Measurements from ENCODE around the gene NANOG.
"Not testable (repeated sequence)": the region's sequence is repeated elsewhere in the genome, so short reads cannot be mapped to it uniquely, and the experiment has no call there.

DNA sequence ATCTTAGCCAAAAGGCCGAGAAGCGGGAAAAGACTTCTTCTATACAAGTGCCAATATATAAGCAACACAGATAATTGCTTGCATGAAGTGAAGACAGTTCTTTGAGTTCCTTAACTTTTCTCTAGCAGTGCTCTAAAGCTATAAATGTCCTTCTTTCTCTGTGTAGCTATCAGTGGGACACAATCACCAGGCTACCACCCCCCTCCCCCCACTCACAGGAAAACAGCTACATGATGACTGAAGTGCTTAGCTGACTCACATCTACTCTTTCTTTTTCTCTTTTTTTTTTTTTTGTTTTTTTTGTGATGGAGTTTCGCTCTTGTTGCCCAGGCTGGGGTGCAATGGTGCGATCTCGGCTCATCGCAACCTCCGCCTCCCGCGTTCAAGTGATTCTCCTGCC lies 53.2 kb downstream of the NANOG start:
- TF ChIP-seq, protein P1, sequence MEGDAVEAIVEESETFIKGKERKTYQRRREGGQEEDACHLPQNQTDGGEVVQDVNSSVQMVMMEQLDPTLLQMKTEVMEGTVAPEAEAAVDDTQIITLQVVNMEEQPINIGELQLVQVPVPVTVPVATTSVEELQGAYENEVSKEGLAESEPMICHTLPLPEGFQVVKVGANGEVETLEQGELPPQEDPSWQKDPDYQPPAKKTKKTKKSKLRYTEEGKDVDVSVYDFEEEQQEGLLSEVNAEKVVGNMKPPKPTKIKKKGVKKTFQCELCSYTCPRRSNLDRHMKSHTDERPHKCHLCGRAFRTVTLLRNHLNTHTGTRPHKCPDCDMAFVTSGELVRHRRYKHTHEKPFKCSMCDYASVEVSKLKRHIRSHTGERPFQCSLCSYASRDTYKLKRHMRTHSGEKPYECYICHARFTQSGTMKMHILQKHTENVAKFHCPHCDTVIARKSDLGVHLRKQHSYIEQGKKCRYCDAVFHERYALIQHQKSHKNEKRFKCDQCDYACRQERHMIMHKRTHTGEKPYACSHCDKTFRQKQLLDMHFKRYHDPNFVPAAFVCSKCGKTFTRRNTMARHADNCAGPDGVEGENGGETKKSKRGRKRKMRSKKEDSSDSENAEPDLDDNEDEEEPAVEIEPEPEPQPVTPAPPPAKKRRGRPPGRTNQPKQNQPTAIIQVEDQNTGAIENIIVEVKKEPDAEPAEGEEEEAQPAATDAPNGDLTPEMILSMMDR (IDR thresholded peaks at IDR 0.05; ENCODE audit: low read length), result not testable (repeated sequence)
- not testable (repeated sequence) for TF ChIP-seq EZH2 (IDR thresholded peaks at IDR 0.05; ENCODE audit: borderline replicate concordance, low read length)

Measured in OCI-LY1 (cell line).